Activated CD4-positive, alpha-beta T cell treated with anti-CD3 and anti-CD28 coated beads, Interleukin-2, amount 10 ng/mL, durations not matched to agents 24 days and 14 days (primary cell): ENCODE results near the gene PRDM1. TPM values are rescaled to one million over a fixed set of nuclear protein-coding genes. Genes with fewer than 3 reads are reported as not detected.

Source experiments
- DNase-seq: peaks from one replicate; pipeline ENCODE4 v3.0.0; 2022
- H3K27ac Mint-ChIP-seq: one replicate; pipeline ENCODE4 v1.8.0; 2022; ENCODE audit warnings: mild to moderate bottlenecking, mixed read lengths
- H3K27me3 Mint-ChIP-seq: one replicate; pipeline ENCODE4 v1.8.0; 2022; ENCODE audit warnings: mixed read lengths
- H3K36me3 Mint-ChIP-seq: one replicate; pipeline ENCODE4 v1.8.0; 2022; ENCODE audit warnings: low read depth, mild to moderate bottlenecking, mixed read lengths
- H3K4me1 Mint-ChIP-seq: one replicate; pipeline ENCODE4 v1.8.0; 2021; ENCODE audit warnings: mixed read lengths
- H3K4me3 Mint-ChIP-seq: one replicate; pipeline ENCODE4 v1.8.0; 2022; ENCODE audit warnings: mild to moderate bottlenecking, moderate library complexity, mixed read lengths
- H3K9me3 Mint-ChIP-seq: one replicate; pipeline ENCODE4 v1.8.0; 2021; ENCODE audit warnings: mixed read lengths
- intact Hi-C: fragments of 100-400 bp; cut with micrococcal nuclease; formaldehyde crosslinking; loops from one replicate; pipeline ENCODE4 v1.15.1; 2023
- total RNA-seq: library from RNA; stranded (reverse); gene quantifications from 2 replicates; pipeline ENCODE4 v1.2.3, GENCODE V29; 2022

The PRDM1 gene
- total RNA-seq, 1 donor from 2014 or later: 37.4 TPM

DNA sequence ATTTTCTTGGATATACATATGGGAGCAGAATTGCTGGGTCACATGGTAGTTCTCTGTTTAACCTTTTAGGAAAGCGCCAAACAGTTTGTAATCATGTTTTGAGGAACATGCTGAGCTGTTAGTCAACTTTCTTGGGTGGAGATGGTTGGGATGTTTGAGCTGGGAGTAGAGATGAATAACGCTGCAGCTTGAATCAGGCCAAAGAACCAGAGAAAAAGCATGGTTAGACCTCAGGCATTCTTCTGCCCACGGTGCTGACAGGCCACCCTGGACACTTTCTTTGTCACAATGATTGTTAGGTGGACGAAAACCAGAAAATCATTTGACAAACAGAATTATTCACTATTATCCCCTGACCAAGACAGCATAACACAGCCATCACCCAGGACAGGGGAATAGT lies 66.8 kb downstream of the PRDM1 start:
- Mint-ChIP-seq H3K27ac (no peak overlapping the region), H3K4me3 (no peak overlapping the region), H3K9me3 (peaks cover 7% of the 10 kb centered on the region), H3K36me3 (peaks cover 3% of the 10 kb centered on the region), H3K27me3 (no peaks in the 10 kb centered on the region), H3K4me1 (peaks cover 35% of the 10 kb centered on the region)
- intact Hi-C loops: no loop called here
- DNase-seq: no peak

DNA sequence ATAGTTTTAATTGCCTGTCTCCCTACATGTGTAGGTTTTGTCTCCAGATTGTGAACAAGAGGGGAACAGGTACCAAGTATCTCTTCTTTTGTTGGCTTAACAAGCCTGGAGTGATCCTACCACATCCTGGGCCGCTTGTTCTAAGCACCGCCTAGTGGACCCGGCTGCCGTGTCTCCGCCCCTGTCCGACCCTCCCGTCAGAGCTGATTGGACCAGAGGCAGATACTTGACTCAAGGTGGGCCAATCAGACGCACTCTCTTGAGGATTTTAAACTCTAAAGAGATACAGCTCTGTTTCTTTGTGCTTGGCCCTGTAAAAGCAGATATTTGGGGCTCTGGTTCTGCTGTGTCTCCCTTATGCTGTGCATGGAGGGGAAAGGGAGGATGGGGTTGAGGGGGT lies 68.2 kb downstream of the PRDM1 start:
- no peaks in the 10 kb centered on the region for H3K27me3 Mint-ChIP-seq
- peaks cover 25% of the 10 kb centered on the region for H3K4me1 Mint-ChIP-seq
- no peak for DNase-seq
- peaks cover 7% of the 10 kb centered on the region for H3K9me3 Mint-ChIP-seq
- peaks cover 3% of the 10 kb centered on the region for H3K36me3 Mint-ChIP-seq
- no peak overlapping the region for H3K4me3 Mint-ChIP-seq
- no peak overlapping the region for H3K27ac Mint-ChIP-seq
- intact Hi-C loops: no loop called here

DNA sequence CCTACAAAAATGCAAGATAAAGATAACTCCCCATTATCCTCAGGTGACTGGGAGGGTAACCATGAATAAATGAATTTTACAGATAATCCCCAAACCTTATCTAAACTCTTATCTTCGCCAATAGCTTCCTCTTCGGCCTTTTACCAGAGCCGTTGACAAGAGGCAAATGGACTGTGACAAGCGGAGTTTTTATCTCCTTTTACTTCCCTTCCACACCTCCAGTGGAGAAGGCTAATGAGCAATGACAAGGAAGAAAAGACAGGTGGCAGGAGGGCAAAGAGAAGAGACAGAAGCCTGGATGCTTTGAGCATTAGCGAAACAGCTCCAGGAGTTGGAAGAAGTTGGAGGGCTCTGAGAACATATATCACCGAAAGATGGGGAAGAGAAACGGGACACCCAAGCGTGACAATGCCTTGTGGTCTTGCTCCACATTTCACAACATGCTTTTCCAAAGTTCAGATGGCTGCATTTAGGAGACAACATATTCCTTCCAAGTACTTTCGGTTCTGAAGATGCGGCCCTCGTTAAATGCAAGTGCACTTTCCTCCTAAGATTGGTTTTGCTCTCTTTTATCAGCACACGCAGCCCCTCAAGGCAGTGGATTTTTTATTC lies 69.2 kb downstream of the PRDM1 start:
- no peaks in the 10 kb centered on the region for H3K27me3 Mint-ChIP-seq
- DNase-seq: no peak
- H3K9me3 Mint-ChIP-seq: peaks cover 7% of the 10 kb centered on the region
- intact Hi-C loops: no loop called here
- peaks cover 23% of the 10 kb centered on the region for H3K4me1 Mint-ChIP-seq
- H3K4me3 Mint-ChIP-seq: no peak overlapping the region
- peaks cover 3% of the 10 kb centered on the region for H3K36me3 Mint-ChIP-seq
- H3K27ac Mint-ChIP-seq: no peak overlapping the region

DNA sequence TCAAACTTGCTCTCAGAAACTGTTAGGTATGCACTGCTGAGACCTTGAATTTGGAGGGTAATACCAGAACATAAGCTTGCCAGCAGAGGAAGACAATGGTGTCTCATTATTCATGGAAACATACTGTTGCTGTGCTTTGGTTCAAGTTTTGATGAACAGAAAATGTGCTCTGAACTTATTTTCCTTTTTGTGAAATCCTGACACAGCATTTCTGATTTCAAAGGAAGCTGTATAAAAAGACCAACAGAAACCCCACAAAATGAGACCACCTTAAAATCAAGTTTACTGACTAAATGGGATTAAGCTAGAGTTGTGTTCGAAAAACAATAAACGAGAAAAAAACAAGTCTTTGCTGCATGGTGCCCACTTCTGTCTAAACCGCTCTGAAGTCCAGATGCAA lies 70.3 kb downstream of the PRDM1 start:
- H3K36me3 Mint-ChIP-seq: peaks cover 3% of the 10 kb centered on the region
- H3K27ac Mint-ChIP-seq: no peak overlapping the region
- no peak for DNase-seq
- no peaks in the 10 kb centered on the region for H3K27me3 Mint-ChIP-seq
- intact Hi-C loops: no loop called here
- peaks cover 24% of the 10 kb centered on the region for H3K4me1 Mint-ChIP-seq
- H3K4me3 Mint-ChIP-seq: no peak overlapping the region
- peaks cover 7% of the 10 kb centered on the region for H3K9me3 Mint-ChIP-seq

DNA sequence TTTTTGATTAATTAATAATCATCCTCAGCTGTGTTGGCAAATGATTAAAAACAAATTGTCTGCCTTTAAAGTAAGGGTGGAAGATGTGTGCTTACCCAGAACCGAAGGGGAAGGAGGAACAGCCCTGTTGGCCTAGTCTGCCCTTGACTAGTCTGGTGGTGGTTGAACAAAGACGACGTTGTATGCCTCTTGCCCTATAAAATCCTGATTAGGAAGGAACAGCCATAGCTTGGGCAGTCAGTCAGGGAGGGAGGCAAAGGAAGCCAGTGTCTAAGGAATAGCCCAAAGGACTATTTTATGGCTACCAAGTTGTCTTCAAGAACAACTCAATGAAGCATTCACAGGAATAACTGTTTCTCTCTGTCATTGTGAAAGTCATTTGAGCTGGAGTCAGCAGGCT lies 70.7 kb downstream of the PRDM1 start:
- no peaks in the 10 kb centered on the region for H3K27me3 Mint-ChIP-seq
- DNase-seq: no peak
- intact Hi-C loops: no loop called here
- H3K4me1 Mint-ChIP-seq: peaks cover 27% of the 10 kb centered on the region
- no peak overlapping the region for H3K4me3 Mint-ChIP-seq
- peaks cover 3% of the 10 kb centered on the region for H3K36me3 Mint-ChIP-seq
- no peak overlapping the region for H3K27ac Mint-ChIP-seq
- H3K9me3 Mint-ChIP-seq: peaks cover 6% of the 10 kb centered on the region

- DNase-seq: no peak
- Mint-ChIP-seq H3K27ac (no peak overlapping the region), H3K4me3 (no peak overlapping the region), H3K9me3 (no peaks in the 10 kb centered on the region), H3K4me1 (peaks cover 36% of the 10 kb centered on the region), H3K36me3 (no peaks in the 10 kb centered on the region), H3K27me3 (no peaks in the 10 kb centered on the region)
- intact Hi-C loops: no loop called here
Measured at GRCh38 chr6:106158816-106159215, 72.7 kb downstream of the PRDM1 start.

Other genes with a start within 250 kb of the PRDM1 start
- 29.5 and 30.7 TPM in 2 replicates for gene ATG5, start 239.4 kb downstream of the PRDM1 start, total RNA-seq